HepG2 (cell line): Measurements from ENCODE around the gene BANP. TPM values are rescaled to one million over a fixed set of nuclear protein-coding genes. Genes with fewer than 3 reads are reported as not detected.

ENCODE experiments used
- ATAC-seq: fragments of 200-7000 bp; cut with Tn5 transposase; 3 replicates; pipeline ENCODE4 v1.9.1; 2020; ENCODE audit warnings: mild to moderate bottlenecking, moderate library complexity
- BruUV-seq: library from RNA; stranded (reverse); fragments of 400-500 nt; replicated peaks from 2 replicates; lab custom pipeline; 2021; lab: Mats Ljungman, UMichigan
- CTCF ChIA-PET: fragments of 300-600 bp; formaldehyde crosslinking; extraction: SDS; loops from one replicate; lab custom pipeline; 2021; ENCODE audit warnings: low total read pairs, inconsistent platforms, low intra/inter-chr PET ratio; lab: Yijun Ruan, JAX
- POLR2A ChIA-PET: fragments of 350-600 bp; sonication (Branson Sonifier 250); formaldehyde crosslinking; loops from one replicate; lab custom pipeline; 2020; ENCODE audit warnings: antibody characterized with exemption, inconsistent platforms; lab: Yijun Ruan, JAX
- DNase-seq: peaks from one replicate; pipeline ENCODE4 v3.0.0-alpha.2; 2015; ENCODE audit warnings: low spot score
- FAIRE-seq: peaks from 3 replicates; lab custom pipeline; 2011; peaks lifted over from hg19 to GRCh38; lab: Jason Lieb, UNC
- H2AFZ ChIP-seq: one replicate; pipeline ENCODE4 v1.6.1; 2011; ENCODE audit warnings: low read length, inconsistent platforms
- H3K27ac ChIP-seq: fragments of 300-600 bp; 3 replicates; pipeline ENCODE4 v1.8.0; 2011; ENCODE audit warnings: mixed run types, mild to moderate bottlenecking, mixed read lengths, low read length, inconsistent platforms; ENCODE audit not compliant: insufficient read depth; ENCODE audit errors: extremely low read length
- H3K27me3 ChIP-seq, 2 experiments: fragments of 200-600 bp in 1 of 2; 2 replicates in 1 of 2; 3 replicates in 1 of 2; pipeline versions ENCODE4 v1.6.0 to v1.8.0; 2011; ENCODE audit warnings: low read length in 2 of 2, mild to moderate bottlenecking in 2 of 2, moderate library complexity in 2 of 2, inconsistent platforms in 1 of 2; ENCODE audit not compliant: insufficient read depth in 2 of 2, control insufficient read depth in 1 of 2
- H3K36me3 ChIP-seq, 2 experiments: fragments of 200-600 bp in 1 of 2; replicated peaks in 1 of 2; 2 replicates in 1 of 2; 3 replicates in 1 of 2; pipeline versions ENCODE4 v1.5.1 to v1.8.0; 2011; ENCODE audit warnings: low read length in 2 of 2, inconsistent platforms in 1 of 2; ENCODE audit not compliant: insufficient read depth in 2 of 2, control insufficient read depth in 1 of 2
- H3K4me1 ChIP-seq: 2 replicates; pipeline ENCODE4 v1.5.1; 2012; ENCODE audit warnings: low read length, inconsistent platforms; ENCODE audit not compliant: insufficient read depth
- H3K4me2 ChIP-seq: 2 replicates; pipeline ENCODE4 v1.6.0; 2011; ENCODE audit warnings: low read depth, low read length, inconsistent platforms
- H3K4me3 ChIP-seq, 3 experiments: fragments of 200-600 bp in 1 of 3; sonication (generic), shearing (Covaris generic) in 1 of 3; replicated peaks in 1 of 3; 2 replicates each; pipeline ENCODE4 v1.5.1; 2011 to 2016; ENCODE audit warnings: low read length in 3 of 3, inconsistent platforms in 2 of 3, low read depth in 2 of 3, mild to moderate bottlenecking in 2 of 3, control low read depth in 1 of 3, mixed read lengths in 1 of 3; ENCODE audit not compliant: insufficient read depth in 1 of 3
- H3K79me2 ChIP-seq: one replicate; pipeline ENCODE4 v1.6.1; 2011; ENCODE audit warnings: low read length, inconsistent platforms; ENCODE audit not compliant: insufficient read depth
- H3K9ac ChIP-seq: 2 replicates; pipeline ENCODE4 v1.6.0; 2011; ENCODE audit warnings: mild to moderate bottlenecking, low read depth, low read length, inconsistent platforms; ENCODE audit not compliant: insufficient read depth
- H3K9me3 ChIP-seq: 2 replicates; pipeline ENCODE4 v1.5.1; 2012; ENCODE audit warnings: mild to moderate bottlenecking, low read length
- H4K20me1 ChIP-seq: 2 replicates; pipeline ENCODE4 v1.6.0; 2011; ENCODE audit warnings: inconsistent platforms, mild to moderate bottlenecking, low read length, moderate library complexity; ENCODE audit not compliant: insufficient read depth
- AGO1 ChIP-seq: fragments of 200-400 bp; formaldehyde crosslinking; IDR thresholded peaks from 2 replicates; pipeline ENCODE4 v1.6.1; 2017; ENCODE audit warnings: mild to moderate bottlenecking, low read depth, low read length, moderate library complexity; ENCODE audit not compliant: poor library complexity, severe bottlenecking
- CEBPB ChIP-seq: IDR thresholded peaks from 2 replicates; pipeline ENCODE4 v1.6.1; 2011; ENCODE audit warnings: low read depth, low read length, improper control_type of control experiment, borderline replicate concordance
- GLMP ChIP-seq: sonication (generic); formaldehyde crosslinking; IDR thresholded peaks from 2 replicates; pipeline ENCODE4 v1.9.0; 2021; ENCODE audit warnings: missing genetic modification reagents, mild to moderate bottlenecking, borderline replicate concordance
- HMG20A ChIP-seq: IDR thresholded peaks from 2 replicates; pipeline ENCODE4 v1.6.1; 2016; ENCODE audit warnings: borderline replicate concordance
- MAX ChIP-seq: IDR thresholded peaks from 2 replicates; pipeline ENCODE4 v1.6.1; 2012; ENCODE audit warnings: inconsistent platforms
- PCBP2 ChIP-seq: fragments of 200-400 bp; formaldehyde crosslinking; optimal IDR thresholded peaks from 2 replicates; pipeline ENCODE3; 2018; ENCODE audit warnings: low read length, low read depth; ENCODE audit not compliant: poor library complexity, severe bottlenecking
- RBM22 ChIP-seq: fragments of 200-400 bp; formaldehyde crosslinking; optimal IDR thresholded peaks from 2 replicates; pipeline ENCODE3; 2017; ENCODE audit warnings: mild to moderate bottlenecking, low read length, moderate library complexity
- TEAD2 ChIP-seq: sonication (generic); formaldehyde crosslinking; IDR thresholded peaks from 2 replicates; pipeline ENCODE4 v1.9.0; 2021; ENCODE audit warnings: missing genetic modification reagents
- ZBTB26 ChIP-seq: IDR thresholded peaks from 2 replicates; pipeline ENCODE4 v1.6.1; 2016; ENCODE audit warnings: missing compliant biosample characterization, missing genetic modification reagents, borderline replicate concordance
- ZNF224 ChIP-seq: sonication (generic); formaldehyde crosslinking; IDR thresholded peaks from 2 replicates; pipeline ENCODE4 v1.5.0; 2020; ENCODE audit warnings: mild to moderate bottlenecking, missing genetic modification reagents
- ZNF234 ChIP-seq: sonication (generic); formaldehyde crosslinking; conservative IDR thresholded peaks from 2 replicates; pipeline ENCODE4 v1.5.1; 2020; ENCODE audit warnings: mild to moderate bottlenecking, missing genetic modification reagents
- ZNF235 ChIP-seq: sonication (generic); formaldehyde crosslinking; IDR thresholded peaks from 2 replicates; pipeline ENCODE4 v1.8.1; 2023; ENCODE audit warnings: mild to moderate bottlenecking, missing genetic modification reagents, borderline replicate concordance
- ZNF256 ChIP-seq: sonication (generic); formaldehyde crosslinking; conservative IDR thresholded peaks from 2 replicates; pipeline ENCODE4 v1.4.0; 2020; ENCODE audit warnings: missing genetic modification reagents
- ZNF260 ChIP-seq: sonication (generic); formaldehyde crosslinking; IDR thresholded peaks from 2 replicates; pipeline ENCODE4 v1.4.0; 2020; ENCODE audit warnings: missing genetic modification reagents, low read depth, mild to moderate bottlenecking, borderline replicate concordance
- ZNF263 ChIP-seq: sonication (generic); formaldehyde crosslinking; IDR thresholded peaks from 2 replicates; pipeline ENCODE4 v1.4.0; 2020; ENCODE audit warnings: missing genetic modification reagents
- ZNF30 ChIP-seq: sonication (generic); formaldehyde crosslinking; IDR thresholded peaks from 2 replicates; pipeline ENCODE4 v1.5.0; 2020; ENCODE audit warnings: mild to moderate bottlenecking, missing genetic modification reagents
- ZNF468 ChIP-seq: sonication (generic); formaldehyde crosslinking; IDR thresholded peaks from 2 replicates; pipeline ENCODE4 v1.8.0; 2022; ENCODE audit warnings: mild to moderate bottlenecking, moderate library complexity, missing genetic modification reagents
- ZNF7 ChIP-seq: IDR thresholded peaks from 2 replicates; pipeline ENCODE4 v1.6.1; 2016; ENCODE audit warnings: missing biosample characterization, missing genetic modification reagents
- WGBS: methylation state at CpG from one replicate; pipeline ENCODE4 v1.1.6; 2017; ENCODE audit warnings: low lambda C conversion rate; 5-methylcytosine and 5-hydroxymethylcytosine counted together
- in situ Hi-C: cut with HindIII; loops from 2 replicates; pipeline ENCODE4 v1.10.0; 2017; ENCODE audit warnings: low pct_unique_long_range_greater_than_20kb; ENCODE audit not compliant: extremely low pct_ligation_motif_present
- intact Hi-C: fragments of 100-400 bp; cut with micrococcal nuclease; formaldehyde crosslinking; loops from one replicate; pipeline ENCODE4 v1.10.0; 2022; ENCODE audit not compliant: unreplicated experiment
- polyA plus RNA-seq, 8 experiments: library from polyadenylated mRNA; depleted of rRNA in 3 of 8; stranded (reverse) in 7 of 8; unstranded in 1 of 8; fragments of >200 nt; fragmentation: Illumina TruSeq in 4 of 8; extraction: Trizol in 4 of 8; gene quantifications; 2 replicates each; pipeline versions ENCODE4 v1.2.1 to v1.2.3, GENCODE V29; 2011 to 2016; ENCODE audit warnings: low read depth in 4 of 8, missing spikeins in 1 of 8, mixed read lengths in 1 of 8; ENCODE audit not compliant: insufficient read depth in 1 of 8
- total RNA-seq, 5 experiments: library from RNA; depleted of rRNA; stranded (reverse); fragments of >200 nt; fragmentation: Illumina TruSeq; extraction: Trizol; gene quantifications; 2 replicates each; pipeline ENCODE4 v1.2.3, GENCODE V29; 2016; ENCODE audit warnings: low read depth in 1 of 5
- TF ChIP-seq, protein P1 (sequence below): sonication (generic); formaldehyde crosslinking; IDR thresholded peaks from 2 replicates; pipeline ENCODE4 v1.5.1; 2020; ENCODE audit warnings: mild to moderate bottlenecking, missing genetic modification reagents, moderate library complexity
- TF ChIP-seq, protein P2 (sequence below): sonication (generic); formaldehyde crosslinking; IDR thresholded peaks from 2 replicates; pipeline ENCODE4 v1.4.0; 2020; ENCODE audit warnings: missing genetic modification reagents, mild to moderate bottlenecking, borderline replicate concordance

BANP gene
- total and polyA plus RNA-seq, 2 of the 13 experiments (the other 11 are each of a cell fraction or from before 2014, with no cell fraction given), result 20.2 to 23.8 TPM

- Histone ChIP-seq H4K20me1 (peaks cover 54% of the 10 kb centered on the region), H3K4me3 (no peak overlapping the region), H3K4me1 (no peaks in the 10 kb centered on the region), H2AFZ (no peak overlapping the region), H3K9me3 (no peaks in the 10 kb centered on the region), H3K27ac (no peak overlapping the region), H3K9ac (no peak overlapping the region), H3K36me3 (peaks cover 41 to 71% of the 10 kb centered on the region in 2 experiments), H3K27me3 (no peaks in the 10 kb centered on the region), H3K79me2 (peaks cover 49% of the 10 kb centered on the region), H3K4me2 (no peak overlapping the region)
- CTCF ChIA-PET, result no interaction called here
- no peak for DNase-seq
- TSS peak; percentile 3 for BruUV-seq
- intact Hi-C loops (no loop called here), in situ Hi-C loops (no loop called here)
- POLR2A ChIA-PET, result no interaction called here
- FAIRE-seq, result no peak
- ATAC-seq, result no peak
- 93% methylated on average over 26 of the region's 26 CpGs for WGBS
- TF ChIP-seq MAX (no peak), AGO1 (no peak), ZNF235 (CRISPR knock-in tag) (no peak), ZNF224 (CRISPR knock-in tag) (no peak), HMG20A (CRISPR knock-in tag) (no peak), ZNF256 (CRISPR knock-in tag) (no peak), GLMP (CRISPR knock-in tag) (no peak), ZNF468 (CRISPR knock-in tag) (no peak), ZNF7 (CRISPR knock-in tag) (no peak), CEBPB (no peak), TEAD2 (CRISPR knock-in tag) (no peak), ZNF263 (CRISPR knock-in tag) (no peak), ZNF30 (CRISPR knock-in tag) (no peak), RBM22 (peak; percentile 48), ZNF260 (no peak), ZBTB26 (no peak), ZNF234 (CRISPR knock-in tag) (no peak), PCBP2 (no peak)
- TF ChIP-seq, protein P1, sequence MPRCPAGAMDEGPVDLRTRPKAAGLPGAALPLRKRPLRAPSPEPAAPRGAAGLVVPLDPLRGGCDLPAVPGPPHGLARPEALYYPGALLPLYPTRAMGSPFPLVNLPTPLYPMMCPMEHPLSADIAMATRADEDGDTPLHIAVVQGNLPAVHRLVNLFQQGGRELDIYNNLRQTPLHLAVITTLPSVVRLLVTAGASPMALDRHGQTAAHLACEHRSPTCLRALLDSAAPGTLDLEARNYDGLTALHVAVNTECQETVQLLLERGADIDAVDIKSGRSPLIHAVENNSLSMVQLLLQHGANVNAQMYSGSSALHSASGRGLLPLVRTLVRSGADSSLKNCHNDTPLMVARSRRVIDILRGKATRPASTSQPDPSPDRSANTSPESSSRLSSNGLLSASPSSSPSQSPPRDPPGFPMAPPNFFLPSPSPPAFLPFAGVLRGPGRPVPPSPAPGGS (CRISPR knock-in tag), result 0 out of 2 replicates have a peak, but pooled peaks have one; percentile 7
- TF ChIP-seq, protein P2, sequence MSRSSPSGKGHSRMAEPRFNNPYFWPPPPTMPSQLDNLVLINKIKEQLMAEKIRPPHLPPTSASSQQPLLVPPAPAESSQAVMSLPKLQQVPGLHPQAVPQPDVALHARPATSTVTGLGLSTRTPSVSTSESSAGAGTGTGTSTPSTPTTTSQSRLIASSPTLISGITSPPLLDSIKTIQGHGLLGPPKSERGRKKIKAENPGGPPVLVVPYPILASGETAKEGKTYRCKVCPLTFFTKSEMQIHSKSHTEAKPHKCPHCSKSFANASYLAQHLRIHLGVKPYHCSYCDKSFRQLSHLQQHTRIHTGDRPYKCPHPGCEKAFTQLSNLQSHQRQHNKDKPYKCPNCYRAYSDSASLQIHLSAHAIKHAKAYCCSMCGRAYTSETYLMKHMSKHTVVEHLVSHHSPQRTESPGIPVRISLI (CRISPR knock-in tag), result no peak
Observed at GRCh38 chr16:87924811-87925670, 26.2 kb upstream of the BANP start.
